Endothelial cell (in vitro differentiated cells): ENCODE measurements around the gene COASY. TPM values are rescaled to one million over a fixed set of nuclear protein-coding genes. Genes with fewer than 3 reads are reported as not detected.
A peak's percentile ranks its signal among the peaks of the same experiment; 100 is the strongest.
"Not testable (repeated sequence)": the region's sequence is repeated elsewhere in the genome, so short reads cannot be mapped to it uniquely, and the experiment has no call there.

Source experiments
- DNase-seq: peaks from one replicate; pipeline ENCODE4 v3.0.0; 2021; ENCODE audit warnings: low spot score
- H3K27ac Mint-ChIP-seq: one replicate; pipeline ENCODE4 v1.8.0; 2021; ENCODE audit warnings: mixed read lengths, inconsistent platforms; ENCODE audit not compliant: unreplicated experiment
- H3K27me3 Mint-ChIP-seq: one replicate; pipeline ENCODE4 v1.8.0; 2021; ENCODE audit warnings: mild to moderate bottlenecking, moderate library complexity, mixed read lengths, inconsistent platforms; ENCODE audit not compliant: unreplicated experiment
- H3K36me3 Mint-ChIP-seq: one replicate; pipeline ENCODE4 v1.8.0; 2021; ENCODE audit warnings: mild to moderate bottlenecking, low read depth, mixed read lengths, inconsistent platforms; ENCODE audit not compliant: unreplicated experiment
- H3K4me1 Mint-ChIP-seq: one replicate; pipeline ENCODE4 v1.8.0; 2021; ENCODE audit warnings: mild to moderate bottlenecking, mixed read lengths, inconsistent platforms; ENCODE audit not compliant: unreplicated experiment
- H3K4me3 Mint-ChIP-seq: one replicate; pipeline ENCODE4 v1.8.0; 2021; ENCODE audit warnings: mild to moderate bottlenecking, mixed read lengths, inconsistent platforms; ENCODE audit not compliant: unreplicated experiment
- H3K9me3 Mint-ChIP-seq: one replicate; pipeline ENCODE4 v1.8.0; 2021; ENCODE audit warnings: mixed read lengths, inconsistent platforms; ENCODE audit not compliant: unreplicated experiment
- total RNA-seq: library from RNA; stranded (reverse); fragmentation: NEBNext Ultra II Directional; extraction: Animal tissue kit (Norgen Biotek cat#: 25700); gene quantifications from one replicate; pipeline ENCODE4 v1.2.1, GENCODE V29; 2021; ENCODE audit not compliant: unreplicated experiment
- TF ChIP-seq, protein P1 (sequence below): fragments of 200-600 bp; sonication (generic); IDR thresholded peaks from one replicate; pipeline ENCODE4 v1.5.0; 2021; ENCODE audit warnings: antibody characterized with exemption; ENCODE audit not compliant: unreplicated experiment

COASY gene
- total RNA-seq, 1 donor from 2014 or later, result 66.3 TPM

DNA sequence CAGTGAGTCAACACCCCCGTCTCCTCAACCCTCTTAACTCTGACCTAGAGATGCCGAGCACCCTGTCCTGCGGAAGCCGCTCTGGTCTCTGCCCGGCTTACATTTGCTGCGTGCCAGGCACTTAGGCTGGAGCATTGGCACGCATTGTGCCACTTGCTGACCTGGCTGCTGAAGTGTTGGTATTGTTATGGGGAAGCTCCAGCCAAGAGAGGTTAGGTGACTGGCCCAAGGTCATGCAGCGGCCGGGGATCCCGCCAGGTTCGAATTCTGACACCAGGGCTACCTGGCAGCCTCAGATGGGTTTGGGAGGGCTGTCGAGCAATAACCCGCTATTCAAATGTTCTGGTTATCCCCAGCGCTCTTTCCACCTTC is 14.3 kb upstream of the COASY start:
- TF ChIP-seq, protein P1, sequence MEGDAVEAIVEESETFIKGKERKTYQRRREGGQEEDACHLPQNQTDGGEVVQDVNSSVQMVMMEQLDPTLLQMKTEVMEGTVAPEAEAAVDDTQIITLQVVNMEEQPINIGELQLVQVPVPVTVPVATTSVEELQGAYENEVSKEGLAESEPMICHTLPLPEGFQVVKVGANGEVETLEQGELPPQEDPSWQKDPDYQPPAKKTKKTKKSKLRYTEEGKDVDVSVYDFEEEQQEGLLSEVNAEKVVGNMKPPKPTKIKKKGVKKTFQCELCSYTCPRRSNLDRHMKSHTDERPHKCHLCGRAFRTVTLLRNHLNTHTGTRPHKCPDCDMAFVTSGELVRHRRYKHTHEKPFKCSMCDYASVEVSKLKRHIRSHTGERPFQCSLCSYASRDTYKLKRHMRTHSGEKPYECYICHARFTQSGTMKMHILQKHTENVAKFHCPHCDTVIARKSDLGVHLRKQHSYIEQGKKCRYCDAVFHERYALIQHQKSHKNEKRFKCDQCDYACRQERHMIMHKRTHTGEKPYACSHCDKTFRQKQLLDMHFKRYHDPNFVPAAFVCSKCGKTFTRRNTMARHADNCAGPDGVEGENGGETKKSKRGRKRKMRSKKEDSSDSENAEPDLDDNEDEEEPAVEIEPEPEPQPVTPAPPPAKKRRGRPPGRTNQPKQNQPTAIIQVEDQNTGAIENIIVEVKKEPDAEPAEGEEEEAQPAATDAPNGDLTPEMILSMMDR, result no peak
- Mint-ChIP-seq H3K4me3 (peak overlapping the region; percentile 65), H3K4me1 (peaks cover 7% of the 10 kb centered on the region), H3K27me3 (peaks cover 9% of the 10 kb centered on the region), H3K27ac (no peak overlapping the region), H3K36me3 (no peaks in the 10 kb centered on the region), H3K9me3 (no peaks in the 10 kb centered on the region)
- no peak for DNase-seq

DNA sequence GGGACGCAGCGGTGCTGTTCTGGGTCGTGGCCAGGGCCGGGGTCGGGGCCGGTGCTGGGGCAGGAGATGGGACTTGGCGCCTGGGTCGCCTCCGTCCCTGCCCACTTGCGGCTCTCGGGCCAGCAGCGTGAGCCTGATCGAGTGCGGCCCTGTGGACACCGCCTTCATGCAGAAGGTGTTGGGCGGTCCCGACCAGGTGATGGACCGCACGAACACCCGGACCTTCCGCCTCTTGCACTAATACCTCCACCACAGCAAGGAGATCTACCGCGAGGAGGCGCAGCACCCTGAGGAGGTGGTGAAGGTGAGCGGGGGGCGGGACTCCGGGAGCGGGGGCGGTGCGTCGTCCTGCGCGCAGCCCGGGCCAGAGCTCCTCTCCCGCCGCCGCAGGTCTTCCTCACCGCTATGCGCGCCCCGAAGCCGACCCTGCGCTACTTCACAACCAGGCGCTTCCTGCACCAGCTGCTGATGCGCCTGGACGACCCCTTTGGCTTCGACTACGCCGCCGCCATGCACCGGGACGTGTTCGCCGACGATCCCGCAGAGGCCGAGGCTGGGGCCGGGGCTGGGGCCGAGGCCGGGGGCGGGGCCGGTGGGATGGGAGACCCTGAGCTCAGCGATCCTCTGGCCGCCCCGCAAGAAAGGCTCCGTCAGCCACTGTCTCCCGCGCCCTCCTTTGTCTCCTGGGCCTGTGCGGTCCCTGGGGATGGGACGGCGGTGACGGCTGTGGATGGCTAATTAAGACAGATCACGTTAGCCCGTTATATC is 13.7 kb upstream of the COASY start:
- Mint-ChIP-seq H3K27ac (no peak overlapping the region), H3K9me3 (no peaks in the 10 kb centered on the region), H3K4me1 (peaks cover 7% of the 10 kb centered on the region), H3K36me3 (no peaks in the 10 kb centered on the region), H3K4me3 (no peak overlapping the region), H3K27me3 (peaks cover 10% of the 10 kb centered on the region)
- TF ChIP-seq, protein P1, result peak; percentile 17
- DNase-seq, result peak; percentile 76

DNA sequence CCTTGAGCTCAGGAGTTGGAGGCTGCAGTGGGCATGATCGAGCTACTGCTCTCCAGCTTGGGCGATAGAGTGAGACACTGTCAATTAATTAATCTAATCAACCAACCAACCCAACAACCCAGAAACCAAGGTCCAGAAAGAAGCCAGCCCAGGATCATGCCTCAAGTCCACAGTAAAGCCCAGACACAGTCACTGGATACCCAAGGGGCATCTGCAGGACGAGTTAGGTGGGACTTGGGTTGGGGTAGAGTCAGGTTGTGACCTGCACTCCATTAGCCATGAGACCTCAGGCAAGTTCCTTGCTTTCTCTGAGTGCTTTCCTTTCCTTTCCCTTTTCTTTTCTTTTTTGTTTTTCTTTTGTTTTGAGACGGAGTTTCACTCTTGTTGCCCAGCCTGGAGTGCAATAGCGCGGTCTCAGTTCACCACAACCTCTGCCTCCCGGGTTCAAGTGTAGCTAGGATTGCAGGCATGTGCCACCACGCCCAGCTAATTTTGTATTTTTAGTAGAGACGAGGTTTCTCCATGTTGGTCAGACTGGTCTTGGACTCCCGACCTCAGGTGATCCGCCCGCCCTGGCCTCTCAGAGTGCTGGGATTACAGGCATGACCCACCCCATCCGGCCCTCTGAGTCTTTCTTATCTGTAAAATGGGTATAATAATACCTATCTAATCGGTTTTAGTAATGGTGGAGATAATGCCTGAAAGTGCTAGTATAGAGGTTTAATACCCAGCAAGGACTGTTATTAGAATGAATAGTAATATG is 12.8 kb upstream of the COASY start:
- H3K9me3 Mint-ChIP-seq, result no peaks in the 10 kb centered on the region
- H3K4me3 Mint-ChIP-seq, result peak overlapping the region; percentile 69
- DNase-seq, result no peak
- peaks cover 11% of the 10 kb centered on the region for H3K27me3 Mint-ChIP-seq
- H3K36me3 Mint-ChIP-seq, result no peaks in the 10 kb centered on the region
- no peak overlapping the region for H3K27ac Mint-ChIP-seq
- peaks cover 7% of the 10 kb centered on the region for H3K4me1 Mint-ChIP-seq
- TF ChIP-seq, protein P1, result no peak

DNA sequence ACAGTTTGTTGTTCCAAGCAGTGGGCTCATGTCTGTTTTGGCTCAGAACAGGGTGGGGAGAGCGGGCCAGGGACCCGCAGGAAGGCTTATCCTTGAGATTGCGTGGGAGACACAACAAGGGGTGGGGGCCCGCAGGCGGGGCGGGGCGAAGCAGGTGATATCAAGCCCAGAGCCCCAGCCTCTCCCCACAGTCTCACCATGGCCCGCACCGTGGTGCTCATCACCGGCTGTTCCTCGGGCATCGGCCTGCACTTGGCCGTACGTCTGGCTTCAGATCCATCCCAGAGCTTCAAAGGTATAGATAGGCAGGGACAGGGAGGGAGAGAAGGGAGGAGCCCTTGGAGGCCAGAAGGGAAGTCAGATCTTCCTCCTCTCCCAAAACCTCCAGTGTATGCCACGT is 9.2 kb upstream of the COASY start, which contains the start of gene HSD17B1:
TSS of gene HSD17B1 (plus strand) at position 188 of the 400 bp plus-strand sequence. CDS start at position 199, 11 bp downstream.
- H3K9me3 Mint-ChIP-seq, H3K36me3 Mint-ChIP-seq, H3K27ac Mint-ChIP-seq, H3K27me3 Mint-ChIP-seq, DNase-seq: not testable (repeated sequence)
- H3K4me1 Mint-ChIP-seq, result peaks cover 17% of the 10 kb centered on the region
- H3K4me3 Mint-ChIP-seq, result peak within 1 kb of the TSS; percentile 92

DNA sequence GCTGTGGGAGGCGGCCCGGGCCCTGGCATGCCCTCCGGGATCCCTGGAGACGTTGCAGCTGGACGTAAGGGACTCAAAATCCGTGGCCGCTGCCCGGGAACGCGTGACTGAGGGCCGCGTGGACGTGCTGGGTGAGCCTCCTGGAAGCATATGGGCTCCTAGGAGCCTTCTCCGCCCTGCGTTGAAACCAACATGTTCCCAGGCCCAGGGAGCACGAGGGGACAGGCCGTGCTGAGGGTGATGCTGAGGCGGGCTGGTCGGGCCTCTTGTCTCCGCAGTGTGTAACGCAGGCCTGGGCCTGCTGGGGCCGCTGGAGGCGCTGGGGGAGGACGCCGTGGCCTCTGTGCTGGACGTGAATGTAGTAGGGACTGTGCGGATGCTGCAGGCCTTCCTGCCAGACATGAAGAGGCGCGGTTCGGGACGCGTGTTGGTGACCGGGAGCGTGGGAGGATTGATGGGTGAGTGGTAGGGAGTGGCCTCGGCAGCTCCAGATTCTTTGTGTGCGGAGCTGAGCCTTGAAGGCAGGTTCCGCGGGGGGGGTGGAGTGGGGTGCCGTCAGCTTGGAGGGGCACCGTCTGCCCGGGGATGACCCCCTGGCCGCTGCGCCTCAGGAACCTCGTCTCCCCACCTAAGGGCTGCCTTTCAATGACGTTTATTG is 8.7 kb upstream of the COASY start:
- Mint-ChIP-seq H3K27me3 (peaks cover 6% of the 10 kb centered on the region), H3K4me1 (peaks cover 17% of the 10 kb centered on the region), H3K4me3 (peak overlapping the region; percentile 92), H3K9me3 (no peaks in the 10 kb centered on the region), H3K36me3 (no peaks in the 10 kb centered on the region), H3K27ac (no peak overlapping the region)
- DNase-seq, result no peak
- TF ChIP-seq, protein P1, result no peak
